Stimulated activated CD8-positive, alpha-beta memory T cell treated with anti-CD3 and anti-CD28 coated beads, Interleukin-15, amount 100 ng/mL, for 48 hours (primary cell): ENCODE data around the gene TSPAN9.

Experiments
- DNase-seq, 2 donors: peaks; one replicate each; pipeline ENCODE4 v3.0.0-alpha.2; 2020; ENCODE audit warnings: low read depth in 2 of 2

The TSPAN9 gene

GRCh38 chr12:3296409-3296701, 219.2 kb downstream of the TSPAN9 start:
- DNase-seq, result no peak

- no peak for DNase-seq
These were observed 221.4 kb downstream of the TSPAN9 start for GRCh38 chr12:3298603-3299002.

- peak; percentile 62 to 63 for DNase-seq
These were observed 223.0 kb downstream of the TSPAN9 start for GRCh38 chr12:3299929-3300832.

GRCh38 chr12:3300833-3301401, 223.7 kb downstream of the TSPAN9 start:
- no peak for DNase-seq

GRCh38 chr12:3302401-3303041, 225.3 kb downstream of the TSPAN9 start:
- no peak for DNase-seq

- DNase-seq, result no peak
These were observed 226.4 kb downstream of the TSPAN9 start for GRCh38 chr12:3303410-3304136.

- DNase-seq, result no peak
These were observed 227.4 kb downstream of the TSPAN9 start for GRCh38 chr12:3304436-3305165.

- DNase-seq, result no peak
These were observed 228.3 kb downstream of the TSPAN9 start for GRCh38 chr12:3305464-3305863.

- no peak for DNase-seq
These were observed 228.9 kb downstream of the TSPAN9 start for GRCh38 chr12:3305904-3306619.

GRCh38 chr12:3307389-3307788, 230.2 kb downstream of the TSPAN9 start:
- no peak for DNase-seq

GRCh38 chr12:3308063-3308462, 230.9 kb downstream of the TSPAN9 start:
- DNase-seq, result no peak

- no peak for DNase-seq
These were observed 231.4 kb downstream of the TSPAN9 start for GRCh38 chr12:3308609-3309008.

- DNase-seq, result no peak
These were observed 232.6 kb downstream of the TSPAN9 start for GRCh38 chr12:3309805-3310204.

- DNase-seq, result no peak
These were observed 233.3 kb downstream of the TSPAN9 start for GRCh38 chr12:3310271-3311026.

GRCh38 chr12:3311027-3311402, 233.8 kb downstream of the TSPAN9 start:
- DNase-seq, result no peak

GRCh38 chr12:3311491-3312103, 234.4 kb downstream of the TSPAN9 start:
- no peak for DNase-seq

GRCh38 chr12:3313066-3313465, 235.9 kb downstream of the TSPAN9 start:
- DNase-seq, result no peak

GRCh38 chr12:3313675-3314663, 236.8 kb downstream of the TSPAN9 start:
- no peak for DNase-seq
